Endodermal cell (in vitro differentiated cells): ENCODE results near the gene MRPL11. TPM values are rescaled to one million over a fixed set of nuclear protein-coding genes. Genes with fewer than 3 reads are reported as not detected.
A peak's percentile ranks its signal among the peaks of the same experiment; 100 is the strongest.
"Not testable (repeated sequence)": the region's sequence is repeated elsewhere in the genome, so short reads cannot be mapped to it uniquely, and the experiment has no call there.

Experiments used
- DNase-seq: peaks from one replicate; pipeline ENCODE4 v3.0.0-alpha.2; 2017
- H3K27ac ChIP-seq: 2 replicates; pipeline ENCODE4 v1.5.1; 2013; ENCODE audit warnings: mild to moderate bottlenecking, low read depth, low read length, moderate library complexity
- H3K27me3 ChIP-seq: 2 replicates; pipeline ENCODE4 v1.6.1; 2013; ENCODE audit warnings: mild to moderate bottlenecking, low read length, moderate library complexity; ENCODE audit not compliant: insufficient read depth, control insufficient read depth, poor library complexity, severe bottlenecking
- H3K36me3 ChIP-seq: 2 replicates; pipeline ENCODE4 v1.7.0; 2013; ENCODE audit warnings: mild to moderate bottlenecking, low read length, moderate library complexity; ENCODE audit not compliant: control insufficient read depth, insufficient read depth
- H3K4me1 ChIP-seq: one replicate; pipeline ENCODE4 v1.7.0; 2013; ENCODE audit warnings: low read length; ENCODE audit not compliant: control insufficient read depth, insufficient read depth
- H3K4me3 ChIP-seq: 2 replicates; pipeline ENCODE4 v1.5.1; 2013; ENCODE audit warnings: mild to moderate bottlenecking, low read length, moderate library complexity
- H3K9ac ChIP-seq: 2 replicates; pipeline ENCODE4 v1.6.1; 2013; ENCODE audit warnings: mild to moderate bottlenecking, low read length, moderate library complexity; ENCODE audit not compliant: poor library complexity, severe bottlenecking; ENCODE audit errors: extremely low read depth
- H3K9me3 ChIP-seq: 2 replicates; pipeline ENCODE4 v1.6.1; 2013; ENCODE audit warnings: mild to moderate bottlenecking, low read length, moderate library complexity; ENCODE audit not compliant: control insufficient read depth
- H3K27ac Mint-ChIP-seq: 2 replicates; pipeline ENCODE4 v1.8.0; 2020; ENCODE audit warnings: mixed read lengths
- H3K27me3 Mint-ChIP-seq: 2 replicates; pipeline ENCODE4 v1.8.0; 2021; ENCODE audit warnings: mild to moderate bottlenecking, mixed read lengths; ENCODE audit not compliant: insufficient read depth
- H3K36me3 Mint-ChIP-seq: 2 replicates; pipeline ENCODE4 v1.8.0; 2020; ENCODE audit warnings: low read depth, mixed read lengths
- H3K4me1 Mint-ChIP-seq: 2 replicates; pipeline ENCODE4 v1.8.0; 2020; ENCODE audit warnings: mixed read lengths
- H3K4me3 Mint-ChIP-seq: 2 replicates; pipeline ENCODE4 v1.8.0; 2020; ENCODE audit warnings: mild to moderate bottlenecking, moderate library complexity, mixed read lengths
- H3K9me3 Mint-ChIP-seq: 2 replicates; pipeline ENCODE4 v1.8.0; 2020; ENCODE audit warnings: mild to moderate bottlenecking, mixed read lengths
- WGBS, 2 experiments: methylation state at CpG; one replicate each; pipeline versions ENCODE4 v1.1.5 to v1.1.7; 2013; ENCODE audit warnings: missing lambda C conversion rate in 2 of 2, mixed read lengths in 1 of 2; ENCODE audit not compliant: insufficient coverage in 1 of 2, insufficient read length in 1 of 2; 5-methylcytosine and 5-hydroxymethylcytosine counted together
- total RNA-seq, 2 donors: library from RNA; stranded (reverse); fragmentation: NEBNext Ultra II Directional in 1 of 2; extraction: Animal tissue kit (Norgen Biotek cat#: 25700) in 1 of 2; gene quantifications; 2 replicates in 1 of 2; 3 replicates in 1 of 2; pipeline ENCODE4 v1.2.1, GENCODE V29; 2021
- TF ChIP-seq, protein P1 (sequence below): fragments of 200-600 bp; sonication (generic); conservative IDR thresholded peaks from 2 replicates; pipeline ENCODE4 v1.5.0; 2021; ENCODE audit warnings: antibody characterized with exemption, mild to moderate bottlenecking

Gene MRPL11
- total RNA-seq, 2 donors from 2014 or later, result 84.5 to 111 TPM

DNA sequence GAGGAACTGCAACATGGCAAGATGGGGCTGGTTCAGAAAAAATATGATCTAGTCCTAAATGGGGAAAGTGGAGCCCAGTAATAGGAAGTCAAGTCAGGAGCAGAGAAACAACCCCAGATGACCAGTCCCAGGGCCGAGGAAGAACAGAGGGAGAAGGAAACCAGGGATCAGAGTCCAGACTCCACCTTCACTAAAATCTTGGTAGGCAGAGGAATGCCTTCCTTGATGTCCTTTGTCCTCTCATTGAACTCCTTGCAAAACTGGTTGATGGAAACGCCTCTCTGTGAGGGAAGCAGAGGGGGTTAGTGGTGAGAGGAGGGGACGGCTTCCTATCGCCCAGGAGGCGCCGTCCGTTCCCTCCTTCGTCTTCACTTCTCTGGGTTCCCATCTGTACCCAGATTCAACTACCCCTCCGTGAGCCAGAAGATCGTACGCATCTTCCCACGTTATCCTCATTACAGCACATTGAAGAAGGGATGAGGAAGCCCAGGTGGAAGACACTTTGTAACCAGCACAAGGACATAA, 607 bp downstream of the MRPL11 start:
- WGBS, 2 experiments, result 8 to 40% methylated on average over 2 to 12 of the region's 12 CpGs
- peaks cover 26% of the 10 kb centered on the region for H3K36me3 Mint-ChIP-seq

DNA sequence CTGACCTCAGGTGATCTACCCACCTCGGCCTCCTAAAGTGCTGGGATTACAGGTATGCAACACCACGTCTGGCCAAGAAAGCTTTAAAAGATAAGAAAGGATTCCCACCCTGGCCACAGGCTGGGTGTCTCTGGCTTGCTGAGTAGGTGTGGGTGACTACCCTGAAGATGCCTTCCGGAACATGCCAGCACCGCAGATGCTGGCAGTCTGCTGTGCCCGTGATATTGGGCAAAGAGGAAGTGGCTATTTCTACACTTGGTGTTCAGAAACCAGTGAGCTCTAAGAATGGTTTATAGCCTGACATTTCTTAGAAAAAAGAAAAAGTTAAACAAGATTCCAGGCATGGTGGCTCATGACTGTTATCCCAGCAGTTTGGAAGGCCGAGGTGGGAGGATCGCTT, 6.1 kb downstream of the MRPL11 start:
- H3K4me1 ChIP-seq, result no peaks in the 10 kb centered on the region
- Mint-ChIP-seq H3K9me3 (no peaks in the 10 kb centered on the region), H3K4me1 (no peaks in the 10 kb centered on the region), H3K36me3 (peaks cover 31% of the 10 kb centered on the region), H3K4me3 (no peak overlapping the region), H3K27me3 (peaks cover 2% of the 10 kb centered on the region), H3K27ac (no peak overlapping the region)
- no peak overlapping the region for H3K4me3 ChIP-seq
- H3K27me3 ChIP-seq, result no peaks in the 10 kb centered on the region
- H3K27ac ChIP-seq, result no peak overlapping the region
- no peaks in the 10 kb centered on the region for H3K9me3 ChIP-seq
- DNase-seq, result no peak
- WGBS, 2 experiments, result 77 to 87% methylated on average over 7 of the region's 7 CpGs
- no peak overlapping the region for H3K9ac ChIP-seq
- TF ChIP-seq, protein P1, sequence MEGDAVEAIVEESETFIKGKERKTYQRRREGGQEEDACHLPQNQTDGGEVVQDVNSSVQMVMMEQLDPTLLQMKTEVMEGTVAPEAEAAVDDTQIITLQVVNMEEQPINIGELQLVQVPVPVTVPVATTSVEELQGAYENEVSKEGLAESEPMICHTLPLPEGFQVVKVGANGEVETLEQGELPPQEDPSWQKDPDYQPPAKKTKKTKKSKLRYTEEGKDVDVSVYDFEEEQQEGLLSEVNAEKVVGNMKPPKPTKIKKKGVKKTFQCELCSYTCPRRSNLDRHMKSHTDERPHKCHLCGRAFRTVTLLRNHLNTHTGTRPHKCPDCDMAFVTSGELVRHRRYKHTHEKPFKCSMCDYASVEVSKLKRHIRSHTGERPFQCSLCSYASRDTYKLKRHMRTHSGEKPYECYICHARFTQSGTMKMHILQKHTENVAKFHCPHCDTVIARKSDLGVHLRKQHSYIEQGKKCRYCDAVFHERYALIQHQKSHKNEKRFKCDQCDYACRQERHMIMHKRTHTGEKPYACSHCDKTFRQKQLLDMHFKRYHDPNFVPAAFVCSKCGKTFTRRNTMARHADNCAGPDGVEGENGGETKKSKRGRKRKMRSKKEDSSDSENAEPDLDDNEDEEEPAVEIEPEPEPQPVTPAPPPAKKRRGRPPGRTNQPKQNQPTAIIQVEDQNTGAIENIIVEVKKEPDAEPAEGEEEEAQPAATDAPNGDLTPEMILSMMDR, result no peak
- peaks cover 32% of the 10 kb centered on the region for H3K36me3 ChIP-seq

More for the DNA sequence above, 607 bp downstream of the MRPL11 start:
- Histone ChIP-seq H3K9ac (peak overlapping the region; percentile 85), H3K27me3 (no peaks in the 10 kb centered on the region), H3K36me3 (peaks cover 28% of the 10 kb centered on the region), H3K4me3 (peak overlapping the region; percentile 96), H3K9me3 (peaks cover under 1% of the 10 kb centered on the region), H3K27ac (no peak overlapping the region), H3K4me1 (no peaks in the 10 kb centered on the region)
- Mint-ChIP-seq H3K4me1 (peaks cover 7% of the 10 kb centered on the region), H3K4me3 (peak overlapping the region; percentile 89), H3K9me3 (peaks cover 17% of the 10 kb centered on the region), H3K27me3 (peaks cover under 1% of the 10 kb centered on the region), H3K27ac (peak overlapping the region; percentile 100)
- TF ChIP-seq, protein P1, result no peak
- no peak for DNase-seq

DNA sequence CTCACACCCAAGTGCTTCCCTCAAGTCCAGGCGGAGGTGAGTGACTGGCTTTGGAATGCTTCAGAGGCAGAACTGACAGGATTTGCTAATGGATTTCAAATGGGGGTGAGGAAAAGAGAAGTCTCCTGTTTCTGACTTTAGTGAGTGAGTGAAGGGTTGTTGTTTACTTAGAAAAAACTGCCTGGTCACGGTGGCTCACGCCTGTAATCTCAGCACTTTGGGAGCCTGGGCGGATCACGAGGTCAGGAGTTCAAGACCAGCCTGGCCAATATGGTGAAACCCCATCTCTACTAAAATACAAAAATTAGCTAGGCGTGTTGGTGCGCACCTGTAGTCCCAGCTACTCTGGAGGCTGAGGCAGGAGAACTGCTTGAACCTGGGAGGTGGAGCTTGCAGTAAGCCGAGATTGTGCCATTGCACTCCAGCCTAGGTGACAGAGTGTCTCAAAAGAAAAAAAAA, 6.7 kb downstream of the MRPL11 start:
- not testable (repeated sequence) for H3K4me1 ChIP-seq, H3K9me3 Mint-ChIP-seq, H3K27me3 ChIP-seq, H3K27ac ChIP-seq, H3K9me3 ChIP-seq, H3K4me3 ChIP-seq, H3K9ac ChIP-seq, H3K4me3 Mint-ChIP-seq, H3K27me3 Mint-ChIP-seq, H3K27ac Mint-ChIP-seq, H3K4me1 Mint-ChIP-seq, DNase-seq
- H3K36me3 ChIP-seq, result peaks cover 29% of the 10 kb centered on the region
- H3K36me3 Mint-ChIP-seq, result peaks cover 30% of the 10 kb centered on the region
- WGBS, 2 experiments, result 82 to 86% methylated on average over 5 to 8 of the region's 8 CpGs

DNA sequence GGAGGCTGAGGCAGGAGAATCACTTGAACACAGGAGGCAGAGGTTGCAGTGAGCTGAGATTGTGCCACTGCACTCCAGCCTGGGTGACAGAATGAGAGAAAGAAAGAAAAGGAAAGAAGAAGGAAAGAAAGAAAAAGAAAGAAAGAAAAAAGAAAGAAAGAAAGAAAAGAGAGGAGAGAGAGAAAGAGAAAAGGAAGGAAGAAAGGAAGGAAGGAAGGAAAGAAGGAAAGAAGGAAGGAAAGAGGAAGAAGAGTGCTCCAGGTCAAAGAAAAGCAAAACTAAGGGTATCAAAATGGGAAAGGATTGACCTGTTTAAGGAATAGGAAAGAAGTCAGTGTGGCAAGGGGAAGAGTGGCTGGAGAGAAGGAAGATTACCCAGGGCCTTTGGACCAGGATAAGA, 7.4 kb downstream of the MRPL11 start:
- peaks cover 24% of the 10 kb centered on the region for H3K36me3 Mint-ChIP-seq
- H3K27ac Mint-ChIP-seq, H3K9me3 ChIP-seq, H3K4me1 Mint-ChIP-seq, H3K9me3 Mint-ChIP-seq, H3K4me3 ChIP-seq, H3K27ac ChIP-seq, DNase-seq, H3K4me1 ChIP-seq, H3K27me3 Mint-ChIP-seq, H3K27me3 ChIP-seq, H3K4me3 Mint-ChIP-seq, H3K9ac ChIP-seq: not testable (repeated sequence)
- peaks cover 23% of the 10 kb centered on the region for H3K36me3 ChIP-seq
